Gastroesophageal sphincter (tissue), 3 donors: ENCODE measurements around the gene SPEF2.

Source experiments
- CTCF ChIP-seq, 4 experiments: fragments of 200-600 bp in 2 of 4; fragments of 450-650 bp in 2 of 4; sonication (generic) in 1 of 4; IDR thresholded peaks; one replicate each; pipeline ENCODE4 v1.5.1; 2017 to 2019; ENCODE audit warnings: antibody characterized with exemption in 4 of 4, mild to moderate bottlenecking in 2 of 4, moderate library complexity in 2 of 4
- EP300 ChIP-seq: sonication (generic); formaldehyde crosslinking; IDR thresholded peaks from one replicate; pipeline ENCODE4 v1.6.1; 2017; ENCODE audit warnings: antibody characterized with exemption, mild to moderate bottlenecking

GRCh38 chr5:35575578-35575977 lies 42.1 kb upstream of the SPEF2 start:
- TF ChIP-seq CTCF (IDR thresholded peaks at IDR 0.05): no peak
- TF ChIP-seq EP300: no peak
